IMR-90 (cell line): ENCODE data around the gene LDB2. TPM values are rescaled to one million over a fixed set of nuclear protein-coding genes. Genes with fewer than 3 reads are reported as not detected.
A peak's percentile ranks its signal among the peaks of the same experiment; 100 is the strongest.

ENCODE experiments used
- ATAC-seq: fragments of 200-7000 bp; cut with Tn5 transposase; 2 replicates; pipeline ENCODE4 v1.9.1; 2020; ENCODE audit warnings: low read depth, mild to moderate bottlenecking, moderate library complexity
- BruUV-seq: library from RNA; stranded (reverse); fragments of 400-500 nt; replicated peaks from 2 replicates; lab custom pipeline; 2021; lab: Mats Ljungman, UMichigan
- CTCF ChIA-PET: fragments of 300-600 bp; formaldehyde crosslinking; extraction: SDS; loops from one replicate; lab custom pipeline; 2021; ENCODE audit warnings: antibody characterized with exemption; lab: Yijun Ruan, JAX
- POLR2A ChIA-PET: fragments of 300-600 bp; sonication (Branson Sonifier 250); formaldehyde crosslinking; loops from one replicate; lab custom pipeline; 2022; ENCODE audit warnings: antibody characterized with exemption; ENCODE audit not compliant: unreplicated experiment; lab: Charles Lee
- DNase-seq: peaks from one replicate; pipeline ENCODE4 v3.0.0; 2013
- H2AFZ ChIP-seq: replicated peaks from 2 replicates; pipeline ENCODE3; 2013; ENCODE audit warnings: low read length, mild to moderate bottlenecking; ENCODE audit not compliant: poor library complexity
- H2AK5ac ChIP-seq: 2 replicates; pipeline ENCODE4 v1.6.1; 2013; ENCODE audit warnings: low read depth, low read length, inconsistent platforms
- H2AK9ac ChIP-seq: replicated peaks from 2 replicates; pipeline ENCODE3; 2013; ENCODE audit warnings: mild to moderate bottlenecking, low read depth, low read length, moderate library complexity; ENCODE audit not compliant: poor library complexity
- H2BK120ac ChIP-seq: 2 replicates; pipeline ENCODE4 v1.6.1; 2013; ENCODE audit warnings: low read depth, low read length, inconsistent platforms
- H2BK15ac ChIP-seq: 3 replicates; pipeline ENCODE4 v1.6.1; 2013; ENCODE audit warnings: low read depth, low read length, inconsistent platforms
- H2BK20ac ChIP-seq: 2 replicates; pipeline ENCODE4 v1.6.1; 2013; ENCODE audit warnings: low read depth, mild to moderate bottlenecking, inconsistent platforms, low read length, moderate library complexity
- H2BK5ac ChIP-seq: 2 replicates; pipeline ENCODE4 v1.6.1; 2013; ENCODE audit warnings: mild to moderate bottlenecking, low read depth, low read length, inconsistent platforms; ENCODE audit not compliant: poor library complexity, severe bottlenecking
- H3K14ac ChIP-seq: replicated peaks from 2 replicates; pipeline ENCODE4 v1.6.1; 2013; ENCODE audit warnings: low read depth, low read length, inconsistent platforms
- H3K18ac ChIP-seq: 2 replicates; pipeline ENCODE4 v1.6.1; 2013; ENCODE audit warnings: low read depth, low read length, control low read depth
- H3K23ac ChIP-seq: 2 replicates; pipeline ENCODE4 v1.6.1; 2013; ENCODE audit warnings: low read depth, low read length, inconsistent platforms
- H3K27ac ChIP-seq: 2 replicates; pipeline ENCODE4 v1.5.1; 2013; ENCODE audit warnings: mild to moderate bottlenecking, control low read depth, low read length; ENCODE audit not compliant: insufficient read depth
- H3K27me3 ChIP-seq: 2 replicates; pipeline ENCODE4 v1.6.1; 2013; ENCODE audit warnings: low read length; ENCODE audit not compliant: control insufficient read depth, insufficient read depth
- H3K36me3 ChIP-seq: 2 replicates; pipeline ENCODE4 v1.6.1; 2013; ENCODE audit warnings: low read length, mixed read lengths; ENCODE audit not compliant: control insufficient read depth, insufficient read depth
- H3K4ac ChIP-seq: 2 replicates; pipeline ENCODE4 v1.6.1; 2013; ENCODE audit warnings: low read depth, low read length, inconsistent platforms
- H3K4me1 ChIP-seq: 2 replicates; pipeline ENCODE4 v1.6.1; 2013; ENCODE audit warnings: low read length, mixed read lengths; ENCODE audit not compliant: control insufficient read depth, insufficient read depth
- H3K4me2 ChIP-seq: 2 replicates; pipeline ENCODE4 v1.6.1; 2013; ENCODE audit warnings: low read depth, mild to moderate bottlenecking, control low read depth, low read length, moderate library complexity
- H3K4me3 ChIP-seq: 2 replicates; pipeline ENCODE4 v1.5.1; 2013; ENCODE audit warnings: low read depth, mild to moderate bottlenecking, control low read depth, low read length, moderate library complexity; ENCODE audit not compliant: insufficient read depth
- H3K56ac ChIP-seq: 2 replicates; pipeline ENCODE4 v1.6.1; 2013; ENCODE audit warnings: low read length, inconsistent platforms; ENCODE audit not compliant: insufficient read depth; ENCODE audit errors: extremely low read depth
- H3K79me1 ChIP-seq, 2 experiments: 2 replicates each; pipeline ENCODE4 v1.6.1; 2013; ENCODE audit warnings: low read length in 2 of 2, inconsistent platforms in 1 of 2, low read depth in 1 of 2
- H3K9ac ChIP-seq: 2 replicates; pipeline ENCODE4 v1.6.1; 2013; ENCODE audit warnings: low read depth, low read length, control low read depth
- H3K9me1 ChIP-seq: 2 replicates; pipeline ENCODE4 v1.6.1; 2013; ENCODE audit warnings: low read length, inconsistent platforms; ENCODE audit not compliant: insufficient read depth
- H3K9me3 ChIP-seq: 2 replicates; pipeline ENCODE4 v1.6.1; 2013; ENCODE audit warnings: low read length; ENCODE audit not compliant: control insufficient read depth, insufficient read depth
- H4K20me1 ChIP-seq: 2 replicates; pipeline ENCODE4 v1.6.1; 2013; ENCODE audit warnings: low read length, inconsistent platforms; ENCODE audit not compliant: insufficient read depth
- H4K5ac ChIP-seq: 2 replicates; pipeline ENCODE4 v1.6.1; 2013; ENCODE audit warnings: mild to moderate bottlenecking, low read depth, low read length, control low read depth
- H4K8ac ChIP-seq, 2 experiments: 2 replicates each; pipeline ENCODE4 v1.6.1; 2013; ENCODE audit warnings: low read depth in 2 of 2, low read length in 2 of 2, control low read depth in 1 of 2, inconsistent platforms in 1 of 2
- H4K91ac ChIP-seq: 2 replicates; pipeline ENCODE4 v1.6.1; 2013; ENCODE audit warnings: low read depth, low read length, inconsistent platforms; ENCODE audit not compliant: insufficient read depth
- BHLHE40 ChIP-seq: fragments of 150-350 bp; IDR thresholded peaks from 2 replicates; pipeline ENCODE4 v1.6.1; 2016; ENCODE audit warnings: mild to moderate bottlenecking, low read depth, low read length
- CHD1 ChIP-seq: IDR thresholded peaks from 2 replicates; pipeline ENCODE4 v1.6.1; 2012; ENCODE audit warnings: low read depth, low read length, improper control_type of control experiment
- FOS ChIP-seq: fragments of 150-350 bp; IDR thresholded peaks from 2 replicates; pipeline ENCODE4 v1.6.1; 2016; ENCODE audit warnings: low read depth, low read length
- MAFK ChIP-seq: IDR thresholded peaks from 2 replicates; pipeline ENCODE4 v1.6.1; 2012; ENCODE audit warnings: low read depth, low read length, improper control_type of control experiment
- MAZ ChIP-seq: IDR thresholded peaks from 2 replicates; pipeline ENCODE4 v1.6.1; 2012; ENCODE audit warnings: low read depth, mild to moderate bottlenecking, low read length, improper control_type of control experiment, moderate library complexity, borderline replicate concordance
- MXI1 ChIP-seq: IDR thresholded peaks from 2 replicates; pipeline ENCODE4 v1.6.1; 2012; ENCODE audit warnings: low read depth, mild to moderate bottlenecking, low read length, moderate library complexity, borderline replicate concordance
- NFE2L2 ChIP-seq: fragments of 150-350 bp; IDR thresholded peaks from 2 replicates; pipeline ENCODE4 v1.6.1; 2016; ENCODE audit warnings: low read depth, mild to moderate bottlenecking, low read length
- POLR2A ChIP-seq: IDR thresholded peaks from 2 replicates; pipeline ENCODE4 v1.6.1; 2012; ENCODE audit warnings: mild to moderate bottlenecking, low read depth, low read length
- RCOR1 ChIP-seq: IDR thresholded peaks from 2 replicates; pipeline ENCODE4 v1.6.1; 2012; ENCODE audit warnings: mild to moderate bottlenecking, low read length, improper control_type of control experiment; ENCODE audit not compliant: insufficient replicate concordance
- RFX5 ChIP-seq: IDR thresholded peaks from 2 replicates; pipeline ENCODE4 v1.8.0; 2012; ENCODE audit warnings: low read depth, mild to moderate bottlenecking, low read length, moderate library complexity
- SMC3 ChIP-seq: fragments of 150-350 bp; IDR thresholded peaks from 2 replicates; pipeline ENCODE4 v1.6.1; 2016; ENCODE audit warnings: low read depth, mild to moderate bottlenecking, antibody characterized with exemption, low read length, moderate library complexity
- WGBS, 2 experiments: methylation state at CpG; one replicate each; pipeline versions ENCODE4 v1.1.5 to v1.1.7; 2013; ENCODE audit warnings: missing lambda C conversion rate in 2 of 2; ENCODE audit not compliant: insufficient read length in 1 of 2; ENCODE audit errors: extremely low coverage in 2 of 2; 5-methylcytosine and 5-hydroxymethylcytosine counted together
- dilution Hi-C: fragments of 300-500 bp; cut with HindIII; formaldehyde crosslinking; loops from one replicate; pipeline ENCODE4 v1.14.3; 2018; ENCODE audit warnings: low sequenced_read_pairs; ENCODE audit not compliant: unreplicated experiment
- in situ Hi-C: fragments of 300-500 bp; cut with MboI; formaldehyde crosslinking; loops from 3 replicates; pipeline ENCODE4 v1.14.3; 2019; ENCODE audit warnings: low sequenced_read_pairs, inconsistent platforms, mixed read lengths
- intact Hi-C: fragments of 100-400 bp; cut with micrococcal nuclease; formaldehyde crosslinking; loops from 2 replicates; pipeline ENCODE4 v1.10.0; 2022
- polyA plus RNA-seq, 3 experiments: library from polyadenylated mRNA; depleted of rRNA; stranded (reverse); fragments of >200 nt; gene quantifications; 2 replicates each; pipeline ENCODE4 v1.2.3, GENCODE V29; 2012; ENCODE audit warnings: low replicate concordance in 1 of 3
- total RNA-seq: library from RNA; depleted of rRNA; stranded (reverse); fragments of >200 nt; gene quantifications from 2 replicates; pipeline ENCODE4 v1.2.3, GENCODE V29; 2012
- TF ChIP-seq, protein P1 (sequence below): fragments of 150-350 bp; IDR thresholded peaks from 2 replicates; pipeline ENCODE4 v1.6.1; 2016; ENCODE audit warnings: low read depth, mild to moderate bottlenecking, low read length, moderate library complexity, borderline replicate concordance
- TF ChIP-seq, protein P2 (sequence below): conservative IDR thresholded peaks from 2 replicates; pipeline ENCODE4 v1.5.1; 2012; ENCODE audit warnings: mild to moderate bottlenecking, low read depth, low read length, improper control_type of control experiment

LDB2 gene
- total and polyA plus RNA-seq, 2 of the 4 experiments (the other 2 are of a cell fraction), result 67.9 to 116 TPM

DNA sequence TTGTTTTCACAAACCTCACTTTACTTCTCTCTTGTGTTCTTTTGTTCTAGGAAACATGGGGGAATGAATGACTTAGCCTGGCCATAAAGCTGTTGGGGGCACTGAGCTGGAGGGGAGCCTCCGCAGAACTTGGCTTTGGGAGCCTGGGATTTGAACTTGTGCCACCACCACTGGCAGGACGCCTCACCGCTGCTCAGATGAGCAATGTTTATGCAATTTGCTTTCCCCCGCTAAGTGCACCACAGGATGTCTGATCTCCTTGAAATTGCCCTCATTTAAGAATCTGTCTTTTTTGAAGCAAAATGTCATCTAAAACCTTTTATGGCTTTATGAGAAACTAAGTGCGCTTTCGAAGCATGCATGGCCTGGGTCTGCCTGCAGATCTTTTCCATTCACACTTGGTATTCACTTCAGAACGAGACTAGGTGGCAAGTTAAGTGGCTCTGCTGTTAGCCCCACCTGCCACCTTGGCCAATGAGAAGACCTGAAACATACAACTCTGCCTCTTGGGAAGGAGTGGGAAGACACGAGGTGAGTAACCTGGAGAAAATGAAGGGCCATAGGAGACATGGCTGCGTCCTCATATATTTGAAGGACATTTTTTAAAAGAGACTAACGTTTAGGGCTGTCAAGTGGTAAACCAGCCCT lies 119.3 kb downstream of the LDB2 start:
- dilution Hi-C loops, result no loop called here

More for the DNA sequence above, 119.3 kb downstream of the LDB2 start:
- Histone ChIP-seq H3K9ac (no peak overlapping the region), H2AFZ (no peak overlapping the region), H3K4me1 (peaks cover 8% of the 10 kb centered on the region), H4K20me1 (no peaks in the 10 kb centered on the region), H4K8ac (no peak overlapping the region), H4K91ac (no peak overlapping the region), H3K27me3 (no peaks in the 10 kb centered on the region), H3K23ac (no peak overlapping the region), H2BK120ac (no peak overlapping the region), H3K4me3 (no peak overlapping the region), H3K9me1 (peaks cover 11% of the 10 kb centered on the region; the same call in 1 of the 2 replicates), H3K4me2 (no peak overlapping the region), H3K79me1 (no peaks in the 10 kb centered on the region; a peak in 1 of 4 replicates), H3K56ac (no peak overlapping the region), H3K36me3 (peaks cover 3% of the 10 kb centered on the region; the same call in 1 of the 2 replicates), H4K5ac (no peak overlapping the region), H3K9me3 (no peaks in the 10 kb centered on the region), H3K27ac (no peak overlapping the region), H2AK9ac (no peak overlapping the region), H2BK20ac (no peak overlapping the region), H2BK15ac (no peak overlapping the region), H3K4ac (no peak overlapping the region), H3K18ac (no peak overlapping the region), H2AK5ac (no peak overlapping the region), H2BK5ac (no peak overlapping the region), H3K14ac (0 out of 2 replicates have a peak overlapping the region, but pooled peaks have one; percentile 13)
- BruUV-seq, result no TSS peak
- no peak for ATAC-seq
- intact Hi-C loops, result no loop called here
- ChIA-PET CTCF (interaction anchor here (0.6 kb wide), 1 partner anchor 553 kb away, joined by 3 read pairs; no protein-coding TSS in a partner anchor), POLR2A (no interaction called here)
- peak; percentile 55 for DNase-seq
- no peak for TF ChIP-seq RCOR1
- no peak for TF ChIP-seq MXI1
- TF ChIP-seq MAZ, result no peak
- TF ChIP-seq NFE2L2, result no peak
- TF ChIP-seq, protein P1, sequence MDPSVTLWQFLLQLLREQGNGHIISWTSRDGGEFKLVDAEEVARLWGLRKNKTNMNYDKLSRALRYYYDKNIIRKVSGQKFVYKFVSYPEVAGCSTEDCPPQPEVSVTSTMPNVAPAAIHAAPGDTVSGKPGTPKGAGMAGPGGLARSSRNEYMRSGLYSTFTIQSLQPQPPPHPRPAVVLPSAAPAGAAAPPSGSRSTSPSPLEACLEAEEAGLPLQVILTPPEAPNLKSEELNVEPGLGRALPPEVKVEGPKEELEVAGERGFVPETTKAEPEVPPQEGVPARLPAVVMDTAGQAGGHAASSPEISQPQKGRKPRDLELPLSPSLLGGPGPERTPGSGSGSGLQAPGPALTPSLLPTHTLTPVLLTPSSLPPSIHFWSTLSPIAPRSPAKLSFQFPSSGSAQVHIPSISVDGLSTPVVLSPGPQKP, result no peak
- TF ChIP-seq, protein P2, sequence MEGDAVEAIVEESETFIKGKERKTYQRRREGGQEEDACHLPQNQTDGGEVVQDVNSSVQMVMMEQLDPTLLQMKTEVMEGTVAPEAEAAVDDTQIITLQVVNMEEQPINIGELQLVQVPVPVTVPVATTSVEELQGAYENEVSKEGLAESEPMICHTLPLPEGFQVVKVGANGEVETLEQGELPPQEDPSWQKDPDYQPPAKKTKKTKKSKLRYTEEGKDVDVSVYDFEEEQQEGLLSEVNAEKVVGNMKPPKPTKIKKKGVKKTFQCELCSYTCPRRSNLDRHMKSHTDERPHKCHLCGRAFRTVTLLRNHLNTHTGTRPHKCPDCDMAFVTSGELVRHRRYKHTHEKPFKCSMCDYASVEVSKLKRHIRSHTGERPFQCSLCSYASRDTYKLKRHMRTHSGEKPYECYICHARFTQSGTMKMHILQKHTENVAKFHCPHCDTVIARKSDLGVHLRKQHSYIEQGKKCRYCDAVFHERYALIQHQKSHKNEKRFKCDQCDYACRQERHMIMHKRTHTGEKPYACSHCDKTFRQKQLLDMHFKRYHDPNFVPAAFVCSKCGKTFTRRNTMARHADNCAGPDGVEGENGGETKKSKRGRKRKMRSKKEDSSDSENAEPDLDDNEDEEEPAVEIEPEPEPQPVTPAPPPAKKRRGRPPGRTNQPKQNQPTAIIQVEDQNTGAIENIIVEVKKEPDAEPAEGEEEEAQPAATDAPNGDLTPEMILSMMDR, result no peak
- TF ChIP-seq POLR2A, result no peak
- TF ChIP-seq FOS, result no peak
- TF ChIP-seq CHD1, result no peak
- no peak for TF ChIP-seq BHLHE40
- no peak for TF ChIP-seq MAFK
- no peak for TF ChIP-seq SMC3
- no peak for TF ChIP-seq RFX5
- in situ Hi-C loops, result loop anchor here (25.0 kb wide), 2 partner anchors 492 to 683 kb away; no protein-coding TSS in a partner anchor
- 40% methylated on average over 3 of the region's 10 CpGs; no CpG with 5 or more reads in 1 of the 2 experiments for WGBS, 2 experiments
